GM12892 (cell line): ENCODE data around the gene NENF.

ENCODE experiments used
- POLR2A ChIP-seq: IDR thresholded peaks from 2 replicates; pipeline ENCODE4 v1.6.1; 2011; ENCODE audit warnings: low read depth, low read length, control low read depth
- POLR2AphosphoS5 ChIP-seq: IDR thresholded peaks from 2 replicates; pipeline ENCODE4 v1.6.1; 2011; ENCODE audit warnings: low read depth, low read length, control low read depth

GRCh38 chr1:212386029-212386428 is 46.7 kb upstream of the NENF start:
- no peak for TF ChIP-seq POLR2A
- no peak for TF ChIP-seq POLR2AphosphoS5
